ENCODE results near the gene DYRK2.

The DYRK2 gene

DNA sequence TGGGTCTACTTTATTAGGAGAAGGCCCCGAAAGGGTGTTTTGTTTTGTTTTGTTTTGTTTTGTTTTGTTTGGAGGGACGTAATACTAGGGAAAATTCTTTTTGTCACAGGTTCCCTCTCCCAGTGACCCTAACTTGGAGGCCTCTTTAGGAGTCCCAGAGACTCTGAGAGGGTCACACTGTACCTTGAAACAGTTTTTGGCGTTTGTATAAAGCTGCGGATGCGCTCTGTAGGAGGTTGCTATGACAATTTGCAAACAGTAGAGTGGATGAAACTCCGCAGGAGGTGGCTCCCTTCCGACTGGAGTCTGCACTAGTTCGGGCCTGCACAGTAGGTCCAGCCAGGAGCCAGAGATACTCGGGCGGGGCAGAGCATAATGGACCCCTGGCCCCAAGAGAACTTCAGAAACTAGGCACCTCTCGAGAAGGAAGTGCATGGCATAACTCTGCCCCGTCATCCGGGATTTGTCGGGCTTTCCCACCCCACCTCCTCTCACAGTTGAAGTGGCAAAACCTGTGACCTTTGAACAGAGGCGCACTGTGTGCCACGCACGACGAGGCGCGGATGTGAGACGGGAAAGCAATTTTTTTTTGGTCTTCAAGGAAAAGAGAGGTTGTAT lies 1.3 kb upstream of the DYRK2 start:
- no peak for FAIRE-seq

DNA sequence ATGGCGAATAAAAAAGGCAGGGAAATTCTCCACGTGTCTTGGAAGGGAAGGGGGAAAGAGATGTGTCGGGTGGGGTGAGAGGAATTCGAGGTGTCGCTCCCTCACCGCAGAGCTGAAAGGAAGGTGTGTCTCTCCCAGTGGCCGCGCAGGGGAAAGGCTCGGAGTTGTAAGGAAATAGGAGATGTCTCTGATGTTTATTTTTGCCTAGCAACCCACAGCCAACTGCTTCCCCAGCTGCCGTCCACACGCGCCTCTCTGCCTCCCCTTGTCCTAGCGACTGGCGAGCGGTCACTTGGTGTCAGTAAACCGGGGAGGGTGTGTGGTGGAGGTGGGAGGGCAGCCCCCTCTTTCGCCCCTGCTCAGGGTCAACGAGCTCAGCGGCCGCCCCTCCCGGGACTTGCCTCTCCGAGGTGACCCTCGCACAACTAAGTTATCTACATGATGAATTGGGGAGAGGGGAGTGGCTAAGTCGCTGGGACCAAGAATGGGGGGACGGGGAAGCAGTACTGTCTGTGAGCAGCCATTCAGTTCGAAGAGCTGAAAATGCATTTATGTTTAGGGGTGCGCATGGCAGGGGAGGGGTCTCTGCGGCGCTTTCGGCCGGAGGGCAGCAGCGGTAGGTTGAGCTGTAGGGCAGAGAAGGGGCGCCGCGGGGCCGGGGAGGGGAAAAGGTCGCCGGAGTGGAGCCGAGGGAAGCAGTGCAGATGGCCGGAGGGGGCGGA lies 585 bp upstream of the DYRK2 start:
- FAIRE-seq: no peak

DNA sequence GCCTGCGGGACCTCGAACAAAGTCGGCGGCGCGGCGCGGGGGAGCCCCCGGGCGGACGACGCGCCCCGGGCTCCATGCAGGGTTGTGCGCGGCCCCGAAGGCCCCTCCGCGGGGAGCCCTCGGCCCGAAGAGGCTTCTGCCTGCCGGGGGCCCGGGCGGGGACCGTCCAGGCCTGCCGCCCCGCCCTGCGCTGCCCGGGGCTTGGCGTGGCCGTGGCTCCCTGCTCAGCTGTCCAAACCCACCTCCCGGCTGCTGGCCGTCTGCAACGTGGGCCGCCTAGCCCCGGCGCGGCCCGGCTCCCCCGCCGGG lies 670 bp downstream of the DYRK2 start:
- no peak for FAIRE-seq

- no peak for FAIRE-seq
Observed at GRCh38 chr12:67649570-67650387, 1.2 kb downstream of the DYRK2 start.

DNA sequence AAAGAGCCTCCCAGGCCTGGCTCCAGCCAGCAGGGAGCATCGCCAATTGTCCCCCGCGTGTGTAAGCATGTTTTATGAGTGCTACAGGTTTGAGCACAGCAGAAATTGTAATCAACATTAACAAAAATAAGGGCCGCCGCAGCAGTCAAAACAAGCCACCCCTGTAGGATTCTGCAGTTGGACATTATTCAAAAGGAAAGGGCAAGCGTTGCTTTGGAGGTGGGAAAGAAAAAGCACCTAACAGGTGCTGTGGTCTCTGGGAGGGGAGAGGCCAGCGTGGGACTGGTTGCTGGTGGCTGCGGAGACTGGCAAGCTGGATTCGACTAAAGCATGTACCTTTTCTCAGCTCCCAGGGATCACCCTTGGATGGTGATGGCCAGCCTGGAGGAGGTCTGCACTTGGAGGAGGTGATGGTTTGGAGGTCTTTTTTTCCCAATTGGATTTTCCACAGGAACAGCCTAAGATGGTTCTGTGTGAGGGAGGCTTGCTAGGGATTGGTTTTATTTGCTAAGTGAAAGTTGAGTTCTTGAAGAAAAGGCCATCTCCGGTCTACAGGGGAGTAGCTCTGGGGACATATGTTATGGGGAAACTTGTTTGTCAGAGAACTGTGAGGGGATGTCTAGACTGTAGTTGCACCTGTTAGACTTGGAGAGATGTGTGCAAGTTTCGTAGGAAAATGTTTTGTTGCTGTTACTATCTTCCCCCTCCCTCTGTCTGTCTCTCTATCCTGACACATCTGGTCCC lies 2.0 kb downstream of the DYRK2 start:
- FAIRE-seq: no peak

GRCh38 chr12:67651132-67651695 lies 2.7 kb downstream of the DYRK2 start:
- FAIRE-seq: no peak

GRCh38 chr12:67655829-67656228 lies 7.3 kb downstream of the DYRK2 start:
- no peak for FAIRE-seq

GRCh38 chr12:67656251-67656650 lies 7.7 kb downstream of the DYRK2 start:
- FAIRE-seq: no peak

DNA sequence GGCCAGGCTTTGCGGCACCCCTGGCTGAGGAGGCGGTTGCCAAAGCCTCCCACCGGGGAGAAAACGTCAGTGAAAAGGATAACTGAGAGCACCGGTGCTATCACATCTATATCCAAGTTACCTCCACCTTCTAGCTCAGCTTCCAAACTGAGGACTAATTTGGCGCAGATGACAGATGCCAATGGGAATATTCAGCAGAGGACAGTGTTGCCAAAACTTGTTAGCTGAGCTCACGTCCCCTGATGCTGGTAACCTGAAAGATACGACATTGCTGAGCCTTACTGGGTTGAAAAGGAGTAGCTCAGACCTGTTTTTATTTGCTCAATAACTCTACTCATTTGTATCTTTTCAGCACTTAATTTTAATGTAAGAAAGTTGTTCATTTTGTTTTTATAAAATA lies 9.9 kb downstream of the DYRK2 start:
- no peak for FAIRE-seq

- FAIRE-seq: no peak
Observed at GRCh38 chr12:67659292-67659691, 10.7 kb downstream of the DYRK2 start.

GRCh38 chr12:67661311-67662021 lies 12.9 kb downstream of the DYRK2 start:
- no peak for FAIRE-seq

DNA sequence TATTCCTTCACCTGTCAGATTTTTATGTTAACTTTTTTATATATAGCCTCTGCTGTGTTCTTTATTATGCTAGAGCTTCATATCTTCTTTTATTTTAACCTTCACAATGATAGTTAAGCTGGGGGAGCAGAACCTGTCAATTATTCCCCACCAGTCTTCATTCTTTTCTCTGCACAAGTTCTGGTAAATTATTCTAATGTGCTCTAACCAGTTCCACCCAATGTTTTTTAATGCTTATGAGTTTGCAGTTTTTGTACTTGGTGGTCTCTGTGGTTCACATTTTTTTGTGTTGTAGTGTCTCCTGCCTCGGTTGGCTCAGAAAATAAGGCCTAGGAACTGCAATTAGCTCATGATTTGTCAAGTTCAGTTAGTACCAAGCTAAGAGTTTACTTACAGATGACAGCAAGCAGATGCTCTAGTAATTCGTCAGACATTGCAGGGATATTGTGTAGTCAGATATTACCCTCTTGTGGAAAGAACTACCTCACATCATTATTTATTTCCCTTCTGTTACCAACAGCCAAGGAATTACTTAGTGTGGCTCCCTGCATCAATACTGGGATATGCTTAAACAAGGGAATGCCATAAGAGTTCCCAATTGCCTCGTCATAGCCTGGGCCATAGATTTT lies 14.5 kb downstream of the DYRK2 start:
- FAIRE-seq: no peak

GRCh38 chr12:67664171-67664570 lies 15.6 kb downstream of the DYRK2 start:
- FAIRE-seq: no peak

- no peak for FAIRE-seq
Observed at GRCh38 chr12:67665679-67666078, 17.1 kb downstream of the DYRK2 start.

DNA sequence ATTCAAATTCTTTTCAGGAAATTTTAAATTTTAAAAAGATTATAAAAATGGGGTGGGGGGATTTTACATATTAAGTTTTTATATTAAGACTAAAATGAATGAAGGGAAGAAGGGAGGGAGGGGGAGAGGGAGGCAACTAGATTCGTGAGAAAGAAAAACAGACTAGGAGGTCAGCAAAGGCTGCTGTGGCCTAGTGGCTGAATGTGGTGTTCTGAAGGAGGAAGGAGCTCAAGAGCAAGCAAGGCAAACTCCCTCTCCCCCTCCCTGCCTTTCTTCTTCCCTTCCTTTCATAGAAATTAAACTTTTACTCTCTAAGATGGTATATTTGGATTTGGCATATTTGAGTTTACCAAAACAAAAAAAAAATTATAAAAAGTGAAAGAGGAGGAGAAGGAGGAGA lies 18.1 kb downstream of the DYRK2 start:
- FAIRE-seq: no peak

DNA sequence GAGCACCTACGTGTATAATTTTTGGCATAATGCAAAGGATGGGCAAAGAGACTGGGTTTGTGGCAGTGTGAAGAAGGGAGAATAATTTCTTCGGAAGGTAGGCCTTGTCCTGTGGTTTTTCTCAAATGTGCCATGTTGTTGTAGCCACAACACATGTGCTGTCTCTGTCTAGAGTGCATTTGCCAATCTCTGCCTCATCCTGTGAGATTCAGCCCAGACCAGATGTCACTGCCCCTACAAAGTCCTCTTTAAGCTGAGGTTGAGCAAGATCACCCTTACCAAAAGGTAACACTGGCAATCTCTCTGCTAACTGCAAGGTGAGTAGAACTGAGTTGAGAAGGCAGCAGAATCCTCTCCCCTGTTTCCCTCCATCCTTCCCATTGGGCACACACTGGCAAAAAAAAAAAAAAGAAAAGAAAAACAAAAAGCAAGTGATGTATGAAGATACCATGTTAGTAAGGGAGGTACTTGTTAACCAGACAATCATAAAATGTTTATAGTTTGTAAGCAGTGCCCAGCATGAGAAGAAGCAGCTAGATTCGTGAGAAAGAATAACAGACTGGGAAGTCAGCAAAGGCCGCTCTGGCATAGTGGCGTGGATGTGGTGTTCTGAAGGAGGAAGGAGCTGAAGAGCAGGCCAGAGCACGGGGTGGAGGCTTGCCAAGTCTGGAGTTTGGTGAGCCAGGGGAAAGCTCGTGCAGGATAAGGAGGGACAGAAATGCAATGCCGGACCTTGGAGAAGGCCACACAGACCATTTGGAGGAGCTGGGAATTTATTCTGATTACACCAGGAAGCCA lies 18.9 kb downstream of the DYRK2 start:
- FAIRE-seq: no peak

DNA sequence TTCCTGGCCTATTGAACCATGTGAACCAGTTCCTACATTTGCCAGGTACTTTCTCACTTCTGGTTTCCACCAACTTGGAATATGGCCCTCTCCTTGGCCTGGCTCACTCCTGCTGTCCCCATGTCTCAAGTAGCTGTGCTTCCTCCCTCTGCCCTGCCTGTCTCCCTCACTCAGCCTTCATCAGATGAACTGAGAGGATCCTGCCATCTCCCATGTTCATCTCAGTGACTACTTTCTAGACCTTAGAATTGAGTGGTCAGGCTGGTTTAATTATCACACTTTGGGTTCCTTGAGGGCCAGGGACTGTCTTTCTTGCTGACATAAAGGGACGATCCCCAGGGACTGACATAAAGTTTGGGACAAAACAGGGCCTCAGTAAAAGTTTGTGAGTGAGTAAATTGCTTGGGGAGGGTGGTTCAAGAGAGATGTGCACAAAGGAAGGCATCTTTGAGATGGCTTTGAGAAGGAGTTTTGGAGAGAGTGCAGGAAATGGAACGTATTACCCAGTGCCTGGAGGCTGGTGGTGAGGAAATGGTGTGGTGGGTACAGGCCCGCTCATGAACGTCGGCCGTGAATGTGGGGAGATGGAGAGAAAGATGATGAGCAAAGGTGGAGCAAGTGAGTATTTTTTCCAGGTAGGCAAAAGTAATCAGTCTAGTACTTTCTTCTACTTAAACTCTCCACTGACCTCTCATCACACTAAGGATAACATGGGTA lies 20.8 kb downstream of the DYRK2 start:
- FAIRE-seq: no peak

- no peak for FAIRE-seq
Observed at GRCh38 chr12:67669934-67670631, 21.5 kb downstream of the DYRK2 start.

- FAIRE-seq: no peak
Observed at GRCh38 chr12:67671419-67671818, 22.9 kb downstream of the DYRK2 start.

DNA sequence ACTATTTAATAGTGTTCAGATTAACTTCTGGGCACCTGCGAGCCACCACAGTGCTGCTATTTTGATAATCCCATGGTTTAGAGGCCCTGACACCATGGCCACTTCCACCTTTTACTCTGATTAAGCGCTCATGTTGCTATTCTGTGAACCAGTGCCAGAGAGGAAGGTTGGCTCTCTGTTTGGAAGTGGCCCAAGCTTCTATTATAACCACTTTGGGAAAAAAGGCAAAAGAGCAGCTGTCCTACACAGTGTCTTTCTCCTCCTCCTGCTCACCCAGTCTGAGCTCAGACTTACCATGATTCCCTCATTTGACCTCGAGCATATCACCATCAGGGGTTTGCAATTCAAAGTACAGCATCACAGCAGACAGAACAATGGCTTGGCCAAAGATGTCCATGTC lies 23.3 kb downstream of the DYRK2 start:
- FAIRE-seq: no peak
